Superior temporal gyrus (tissue), 1 donor: ENCODE data around the gene LKAAEAR1.

Source experiments
- DNase-seq: peaks from one replicate; pipeline ENCODE4 v3.0.0-alpha.2; 2016; ENCODE audit errors: extremely low spot score

LKAAEAR1 gene

GRCh38 chr20:64067005-64067632 is 17.1 kb downstream of the LKAAEAR1 start:
- no peak for DNase-seq

DNA sequence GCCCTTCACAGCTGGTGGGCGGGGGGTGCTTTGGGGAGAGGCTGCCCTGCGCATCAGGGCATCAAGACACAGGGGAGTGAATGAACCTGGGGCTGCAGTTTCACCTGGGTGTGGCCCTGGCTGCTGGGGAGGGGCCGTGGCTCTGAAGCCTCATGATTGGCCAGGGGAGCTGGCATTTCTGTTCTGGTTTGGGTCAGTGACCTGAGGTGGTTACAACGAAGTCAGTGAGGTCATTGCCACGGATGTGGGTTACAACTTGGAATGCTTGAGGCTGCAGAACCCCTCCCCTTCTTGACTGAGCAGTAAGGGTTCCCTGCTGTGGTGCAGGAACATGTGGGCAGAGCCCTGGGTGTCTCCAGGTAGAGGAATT is 18.2 kb downstream of the LKAAEAR1 start:
- DNase-seq: no peak

GRCh38 chr20:64065062-64065973 is 18.9 kb downstream of the LKAAEAR1 start:
- DNase-seq: no peak

GRCh38 chr20:64064145-64064698 is 20.0 kb downstream of the LKAAEAR1 start:
- DNase-seq: no peak

- DNase-seq: no peak
Measured at GRCh38 chr20:64063389-64064144, 20.6 kb downstream of the LKAAEAR1 start.

- DNase-seq: peak; percentile 98
Measured at GRCh38 chr20:64062596-64063388, 21.4 kb downstream of the LKAAEAR1 start, which contains the start of gene TCEA2. Gene TCEA2, plus strand, starts transcription at chr20:64063198. Its CDS starts 115 bp downstream, at chr20:64063313.

DNA sequence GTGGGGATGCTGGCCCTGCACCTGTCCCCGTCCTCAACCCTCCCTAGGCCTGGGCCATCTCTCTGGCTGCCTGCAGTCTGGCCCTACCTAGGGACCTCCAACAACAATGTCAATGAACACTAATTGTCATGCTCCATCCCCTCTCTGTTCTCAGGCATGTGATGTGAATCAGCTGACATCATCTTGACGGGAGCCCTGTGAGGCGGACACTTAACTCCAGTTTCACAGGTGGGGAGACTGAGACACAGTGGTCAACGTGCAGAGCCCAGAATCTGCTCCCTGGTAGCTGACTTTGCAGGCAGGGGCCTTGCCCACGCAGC is 22.0 kb downstream of the LKAAEAR1 start:
- DNase-seq: no peak

- DNase-seq: no peak
Measured at GRCh38 chr20:64058536-64058935, 25.7 kb downstream of the LKAAEAR1 start.

GRCh38 chr20:64057628-64058498 is 26.3 kb downstream of the LKAAEAR1 start:
- DNase-seq: peak; percentile 43

DNA sequence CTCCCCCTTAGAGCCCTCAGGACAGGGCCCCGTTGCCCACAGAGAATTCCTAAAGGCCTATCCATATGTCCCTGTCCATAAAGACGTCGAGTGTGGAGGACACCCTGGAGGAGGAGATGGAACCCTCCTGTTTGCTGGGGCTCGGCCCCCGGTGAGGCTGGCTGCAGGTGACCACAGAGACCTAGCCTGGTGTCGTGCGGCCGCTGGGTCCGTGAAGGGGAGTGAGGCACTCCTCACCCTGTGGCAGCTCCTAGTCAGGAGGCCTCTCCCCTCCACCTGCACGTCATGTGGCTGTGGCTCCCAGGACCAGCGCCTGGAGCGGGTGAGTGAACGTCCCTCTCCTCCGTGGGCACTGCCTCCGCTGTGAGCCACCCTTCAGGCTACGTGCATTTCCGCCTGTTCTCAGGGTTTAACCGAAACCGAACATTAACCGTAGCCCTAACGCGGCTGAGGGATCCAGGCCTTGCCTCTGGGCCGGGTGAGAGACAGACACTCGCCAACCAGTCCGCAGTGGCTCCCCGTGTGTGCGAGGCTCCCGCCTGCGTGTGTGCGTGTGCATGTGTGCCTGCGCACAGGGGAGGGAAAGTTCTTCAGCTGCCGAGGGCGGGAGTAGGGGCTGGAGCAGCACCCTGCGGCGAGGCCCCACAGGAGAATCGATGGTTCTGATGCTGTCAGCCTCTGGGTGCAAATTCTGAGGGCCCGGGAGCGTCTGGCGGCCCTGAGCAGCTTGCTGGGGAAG is 27.1 kb downstream of the LKAAEAR1 start:
- no peak for DNase-seq

- no peak for DNase-seq
Measured at GRCh38 chr20:64056639-64056888, 27.6 kb downstream of the LKAAEAR1 start.

- DNase-seq: no peak
Measured at GRCh38 chr20:64055893-64056638, 28.1 kb downstream of the LKAAEAR1 start.

DNA sequence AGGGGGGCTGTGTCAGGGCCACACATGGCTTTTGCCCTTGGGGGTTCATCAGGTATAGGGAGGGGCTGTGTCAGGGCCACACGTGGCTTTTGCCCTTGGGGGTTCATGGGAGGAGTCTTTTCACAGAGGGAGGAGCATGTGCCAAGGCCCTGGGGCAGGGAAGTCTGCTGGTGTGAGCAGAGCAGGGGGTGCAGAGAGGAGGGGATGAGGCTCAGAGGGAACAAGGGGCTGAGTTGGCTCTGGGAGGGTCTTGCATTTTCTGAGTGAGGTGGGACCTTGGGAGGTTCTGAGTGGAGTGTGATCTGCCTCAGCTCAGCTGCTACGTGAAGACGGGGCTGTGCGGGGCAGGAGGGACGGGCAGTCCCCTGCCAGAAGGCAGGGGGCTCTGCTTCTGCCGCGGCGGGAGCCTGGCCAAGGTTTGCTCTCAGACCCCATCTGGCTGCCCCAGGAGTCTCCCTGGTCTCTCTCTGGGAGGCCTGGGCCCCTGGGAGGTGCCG is 28.8 kb downstream of the LKAAEAR1 start:
- DNase-seq: no peak

DNA sequence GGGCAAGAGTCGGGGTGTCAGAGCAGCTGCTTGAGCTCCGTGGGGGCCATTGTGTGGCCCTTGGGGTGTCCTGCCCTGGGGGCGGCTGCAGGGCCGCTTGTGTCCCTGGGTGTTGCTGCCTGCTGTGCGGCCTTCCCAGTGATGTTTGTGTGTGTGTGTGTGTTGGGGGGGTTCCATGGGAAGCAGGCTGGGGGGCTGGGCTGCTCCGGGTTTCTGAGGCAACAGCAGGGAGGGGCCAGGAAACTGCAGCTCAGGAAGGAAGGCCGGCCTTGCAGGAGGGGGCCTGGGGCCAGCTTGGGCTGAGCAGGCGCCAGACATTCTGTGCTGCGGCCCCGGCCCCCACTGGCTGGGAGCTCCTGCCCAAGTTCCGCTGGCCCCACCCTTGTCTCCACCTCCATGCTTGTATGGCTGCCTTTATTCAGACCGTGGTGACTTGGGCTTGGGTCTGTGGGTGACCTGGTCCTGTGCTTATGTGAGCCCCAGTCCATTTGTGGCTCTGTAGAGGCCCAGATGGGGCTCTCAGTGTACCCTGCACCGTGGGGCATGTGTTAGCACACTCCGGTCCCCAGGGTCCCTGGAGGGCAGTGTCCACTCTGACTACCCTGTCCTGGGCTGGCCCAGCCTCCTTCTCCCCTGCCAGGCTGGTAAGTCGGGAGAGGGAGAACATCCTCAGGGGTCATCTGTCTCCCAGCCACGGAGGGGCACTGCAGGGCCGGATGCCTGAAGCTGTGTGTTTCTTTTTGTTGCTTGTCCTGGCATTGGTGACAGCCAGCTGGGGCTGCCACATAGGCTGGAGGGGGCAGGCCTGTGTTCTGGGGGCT is 30.1 kb downstream of the LKAAEAR1 start:
- DNase-seq: no peak

- no peak for DNase-seq
Measured at GRCh38 chr20:64052987-64053840, 31.0 kb downstream of the LKAAEAR1 start.

DNA sequence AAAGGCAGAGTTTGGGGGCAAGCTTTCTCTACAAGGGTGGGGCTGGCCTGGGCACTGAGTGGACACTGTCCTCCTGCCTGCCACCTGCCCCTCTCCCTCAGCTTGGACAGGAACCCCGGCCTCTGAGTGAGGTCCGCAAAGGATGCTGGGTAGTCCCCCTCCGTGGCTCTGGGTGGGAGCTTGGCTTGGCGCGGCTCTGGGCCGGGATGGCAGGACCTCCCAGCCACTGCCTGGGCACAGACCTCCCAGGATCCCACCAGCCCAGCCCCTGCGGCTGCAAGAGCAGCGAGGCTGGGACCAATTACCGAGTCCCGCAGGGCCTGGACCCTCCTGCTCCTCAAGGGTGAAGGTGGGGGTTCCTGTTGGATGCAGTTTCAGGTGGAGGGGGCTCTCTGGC is 31.9 kb downstream of the LKAAEAR1 start:
- DNase-seq: no peak
